ENCODE measurements around the gene SKAP1. TPM values are rescaled to one million over a fixed set of nuclear protein-coding genes. Genes with fewer than 3 reads are reported as not detected.

Gene SKAP1
- total RNA-seq, 2 experiments from 2014 or later: 1.2 TPM; not detected in 1

DNA sequence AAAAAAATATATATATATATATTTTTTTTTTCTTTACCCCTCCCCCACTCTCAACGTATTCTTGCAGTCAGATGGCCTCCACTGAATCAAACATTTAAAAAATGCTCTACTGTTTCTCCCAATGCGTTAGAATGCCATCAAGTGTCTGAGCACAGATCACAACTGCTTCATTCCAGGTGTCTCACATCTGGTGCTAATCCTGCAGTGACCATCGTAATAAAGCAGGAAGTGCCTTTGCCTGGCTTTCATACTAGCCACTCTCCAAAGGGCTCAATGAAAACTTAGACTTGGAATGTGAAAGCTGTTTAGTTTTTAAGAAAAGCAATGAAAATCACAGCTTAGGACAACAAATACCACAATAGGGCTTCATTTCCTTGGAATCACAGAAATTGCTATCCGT is 37.2 kb downstream of the SKAP1 start:
- H3K4me3 ChIP-seq (ENCODE audit: low read depth, low read length, poor library complexity, severe bottlenecking): no peak overlapping the region
- CTCF ChIA-PET (ENCODE audit: unreplicated experiment): no interaction called here
- H3K4me1 ChIP-seq (ENCODE audit: insufficient read depth, low read length, poor library complexity, severe bottlenecking): no peaks in the 10 kb centered on the region
- no peaks in the 10 kb centered on the region for H3K36me3 ChIP-seq (ENCODE audit: insufficient read depth, low read length)
- intact Hi-C loops (cut with micrococcal nuclease; ENCODE audit: unreplicated experiment): no loop called here
- no peak for DNase-seq (ENCODE audit: low spot score)
- BruUV-seq (replicated peaks): no TSS peak
- no peaks in the 10 kb centered on the region for H3K9me2 ChIP-seq (ENCODE audit: insufficient read depth, low read length)
- no peak overlapping the region for H3K4me2 ChIP-seq (ENCODE audit: low read length)
- no peaks in the 10 kb centered on the region for H3K9me3 ChIP-seq (ENCODE audit: low read length)
- no peak overlapping the region for H2AFZ ChIP-seq (ENCODE audit: low read length)
- H4K20me1 ChIP-seq (ENCODE audit: insufficient read depth, low read length): no peaks in the 10 kb centered on the region
- POLR2A ChIA-PET: interaction anchor here (0.6 to 1.2 kb wide), 4 partner anchors 8 to 39 kb away, joined by 3 read pairs; no protein-coding TSS in a partner anchor
- no peak overlapping the region for H3K27ac ChIP-seq (ENCODE audit: low read depth, low read length, poor library complexity, severe bottlenecking)
- H3K79me2 ChIP-seq (ENCODE audit: insufficient read depth, low read depth, low read length): no peaks in the 10 kb centered on the region
- TF ChIP-seq EZH2phosphoT487 (IDR thresholded peaks at IDR 0.05; ENCODE audit: borderline replicate concordance, low read depth, low read length): no peak
- TF ChIP-seq CTCF (conservative IDR thresholded peaks at IDR 0.05; ENCODE audit: low read length): no peak

DNA sequence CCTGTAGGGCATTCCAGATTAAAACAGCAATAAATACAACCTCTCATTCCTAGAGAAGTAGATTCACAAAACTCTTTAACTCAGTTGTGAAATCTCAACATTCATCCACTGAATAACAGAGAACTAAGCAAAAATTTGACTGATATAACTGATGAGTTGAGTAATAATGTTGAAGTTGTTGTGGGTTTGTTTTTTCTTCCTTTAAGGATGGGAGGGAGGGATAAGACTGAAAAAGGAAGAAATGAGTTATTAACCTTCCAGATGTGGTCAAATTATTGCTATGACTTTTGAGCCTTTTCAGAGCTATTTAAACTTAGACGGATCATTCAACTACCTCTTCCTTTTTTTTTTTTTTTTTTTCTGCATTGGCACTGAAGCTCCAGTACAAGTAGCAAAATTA is 38.6 kb downstream of the SKAP1 start:
- H3K4me3 ChIP-seq (ENCODE audit: low read depth, low read length, poor library complexity, severe bottlenecking): no peak overlapping the region
- no peak overlapping the region for H3K4me2 ChIP-seq (ENCODE audit: low read length)
- H2AFZ ChIP-seq (ENCODE audit: low read length): no peak overlapping the region
- POLR2A ChIA-PET: interaction anchor here (0.6 to 1.0 kb wide), 9 partner anchors 9 to 1316 kb away, joined by 3 to 7 read pairs (median 4); no protein-coding TSS in a partner anchor
- H3K4me1 ChIP-seq (ENCODE audit: insufficient read depth, low read length, poor library complexity, severe bottlenecking): no peaks in the 10 kb centered on the region
- no peak overlapping the region for H3K27ac ChIP-seq (ENCODE audit: low read depth, low read length, poor library complexity, severe bottlenecking)
- no peaks in the 10 kb centered on the region for H3K9me3 ChIP-seq (ENCODE audit: low read length)
- CTCF ChIA-PET (ENCODE audit: unreplicated experiment): interaction anchor here (1.1 kb wide), 1 partner anchor 16 kb away, joined by 3 read pairs; no protein-coding TSS in a partner anchor
- no peaks in the 10 kb centered on the region for H4K20me1 ChIP-seq (ENCODE audit: insufficient read depth, low read length)
- no peaks in the 10 kb centered on the region for H3K36me3 ChIP-seq (ENCODE audit: insufficient read depth, low read length)
- intact Hi-C loops (cut with micrococcal nuclease; ENCODE audit: unreplicated experiment): no loop called here
- no TSS peak for BruUV-seq (replicated peaks)
- H3K79me2 ChIP-seq (ENCODE audit: insufficient read depth, low read depth, low read length): no peaks in the 10 kb centered on the region
- no peak for DNase-seq (ENCODE audit: low spot score)
- TF ChIP-seq CTCF (conservative IDR thresholded peaks at IDR 0.05; ENCODE audit: low read length) (no peak), EZH2phosphoT487 (IDR thresholded peaks at IDR 0.05; ENCODE audit: borderline replicate concordance, low read depth, low read length) (no peak)
- no peaks in the 10 kb centered on the region; the same call in 1 of the 2 replicates for H3K9me2 ChIP-seq (ENCODE audit: insufficient read depth, low read length)

DNA sequence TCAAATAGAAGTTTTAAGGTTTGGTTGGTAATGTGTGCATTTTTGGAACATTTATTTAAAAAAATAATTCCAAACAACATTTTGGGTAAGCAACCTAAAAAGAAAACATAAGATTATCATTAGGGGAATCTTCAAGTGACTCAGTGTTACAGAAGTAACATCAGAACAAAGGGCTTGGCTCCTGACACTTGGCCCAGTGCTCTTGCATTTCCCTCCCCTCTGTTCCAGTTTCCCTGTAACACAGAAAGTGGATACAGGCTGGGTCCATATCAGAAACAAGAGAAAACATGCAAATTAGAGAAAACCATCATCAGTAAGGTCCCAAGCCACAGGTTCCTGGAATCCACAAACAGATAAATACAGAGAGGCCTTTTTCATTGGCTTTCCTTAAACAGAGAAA is 40.1 kb downstream of the SKAP1 start:
- H3K27ac ChIP-seq (ENCODE audit: low read depth, low read length, poor library complexity, severe bottlenecking): no peak overlapping the region
- CTCF ChIA-PET (ENCODE audit: unreplicated experiment): no interaction called here
- no peak overlapping the region for H3K4me3 ChIP-seq (ENCODE audit: low read depth, low read length, poor library complexity, severe bottlenecking)
- POLR2A ChIA-PET: no interaction called here
- BruUV-seq (replicated peaks): no TSS peak
- no peaks in the 10 kb centered on the region for H4K20me1 ChIP-seq (ENCODE audit: insufficient read depth, low read length)
- DNase-seq (ENCODE audit: low spot score): no peak
- H3K4me2 ChIP-seq (ENCODE audit: low read length): no peak overlapping the region
- intact Hi-C loops (cut with micrococcal nuclease; ENCODE audit: unreplicated experiment): no loop called here
- H3K36me3 ChIP-seq (ENCODE audit: insufficient read depth, low read length): no peaks in the 10 kb centered on the region
- TF ChIP-seq EZH2phosphoT487 (IDR thresholded peaks at IDR 0.05; ENCODE audit: borderline replicate concordance, low read depth, low read length) (no peak), CTCF (conservative IDR thresholded peaks at IDR 0.05; ENCODE audit: low read length) (no peak)
- no peaks in the 10 kb centered on the region for H3K9me3 ChIP-seq (ENCODE audit: low read length)
- peaks cover 8% of the 10 kb centered on the region for H3K4me1 ChIP-seq (ENCODE audit: insufficient read depth, low read length, poor library complexity, severe bottlenecking)
- H2AFZ ChIP-seq (ENCODE audit: low read length): no peak overlapping the region
- no peaks in the 10 kb centered on the region for H3K79me2 ChIP-seq (ENCODE audit: insufficient read depth, low read depth, low read length)
- H3K9me2 ChIP-seq (ENCODE audit: insufficient read depth, low read length): no peaks in the 10 kb centered on the region; the same call in 1 of the 2 replicates

Measured in OCI-LY7 (cell line).